GOT3 (cell line): ENCODE results near the gene KIFC3.
"Not testable (repeated sequence)": the region's sequence is repeated elsewhere in the genome, so short reads cannot be mapped to it uniquely, and the experiment has no call there.

Experiments used
- DNase-seq: peaks from one replicate; lab custom pipeline; 2025; ENCODE audit warnings: mixed read lengths; lab: John Stamatoyannopoulos, UW

KIFC3 gene

DNA sequence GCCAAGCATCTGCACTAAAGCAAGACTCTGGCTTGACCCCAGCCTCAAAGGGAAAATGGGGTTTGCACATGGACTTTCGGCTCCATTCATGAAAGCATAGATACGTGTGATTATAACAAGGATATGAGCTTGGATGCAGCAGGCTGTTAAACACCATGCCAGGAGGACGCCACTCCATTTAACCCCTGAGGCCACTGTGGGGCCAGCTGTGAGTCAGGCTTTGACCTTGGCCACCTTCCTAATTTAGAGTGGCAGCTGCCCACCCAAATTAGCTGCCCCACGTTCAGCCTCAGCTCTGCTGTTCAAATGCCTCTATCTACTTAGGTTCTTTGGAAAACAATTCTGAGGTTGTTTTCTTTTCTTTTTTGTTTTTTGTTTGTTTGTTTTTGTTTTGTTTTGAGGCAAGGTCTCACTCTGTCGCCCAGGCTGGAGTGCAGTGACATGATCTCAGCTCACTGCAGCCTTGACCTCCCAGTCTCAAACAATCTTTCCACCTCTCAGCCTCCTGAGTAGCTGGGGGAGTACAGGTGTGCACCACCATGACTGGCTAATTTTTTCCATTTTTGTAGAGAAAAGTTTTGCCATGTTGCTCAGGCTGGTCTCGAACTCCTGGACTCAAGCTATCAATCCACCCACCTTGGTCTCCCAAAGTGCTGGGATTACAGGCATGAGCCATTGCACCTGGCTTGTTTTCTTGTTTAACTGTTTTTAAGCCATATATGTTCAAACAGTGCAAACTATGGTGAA, 23.2 kb upstream of the KIFC3 start:
- no peak for DNase-seq

DNA sequence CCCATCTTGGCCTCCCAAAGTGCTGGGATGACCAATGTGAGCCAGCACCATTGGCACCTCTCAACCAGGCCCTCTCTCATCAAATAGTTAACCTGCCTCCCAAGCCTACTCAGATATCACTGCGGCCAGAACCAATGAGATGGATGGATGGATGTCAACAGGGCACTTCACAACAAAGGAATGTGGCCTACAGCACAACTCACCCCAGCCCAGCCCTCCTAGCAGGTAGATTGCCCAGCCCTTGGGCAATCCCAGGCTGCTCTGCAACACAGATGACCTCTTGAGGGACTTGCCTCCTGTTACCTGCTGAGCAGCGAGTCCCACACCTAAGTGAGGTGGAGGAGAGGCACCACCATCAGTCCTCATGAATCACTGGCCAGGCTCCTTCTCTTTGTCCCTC, 22.6 kb upstream of the KIFC3 start:
- no peak for DNase-seq

DNA sequence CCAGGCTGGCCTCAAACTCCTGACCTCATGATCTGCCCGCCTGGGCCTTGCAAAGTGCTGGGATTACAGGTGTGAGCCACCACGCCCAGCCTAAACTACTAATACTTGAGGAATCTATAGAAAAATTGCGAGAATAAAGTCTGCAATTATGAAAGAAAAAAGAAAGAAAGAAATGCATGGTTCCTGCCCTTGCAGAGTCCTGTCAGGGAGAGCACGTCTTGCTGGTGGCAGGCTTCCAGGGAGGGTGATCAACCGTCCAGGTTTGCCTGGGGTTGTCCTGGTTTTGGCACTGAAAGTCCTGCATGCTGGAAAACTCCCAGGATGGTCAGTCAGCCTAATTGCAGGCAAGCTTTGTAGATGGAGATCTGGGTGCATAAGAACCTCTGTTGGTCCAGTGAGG, 21.5 kb upstream of the KIFC3 start:
- no peak for DNase-seq

DNA sequence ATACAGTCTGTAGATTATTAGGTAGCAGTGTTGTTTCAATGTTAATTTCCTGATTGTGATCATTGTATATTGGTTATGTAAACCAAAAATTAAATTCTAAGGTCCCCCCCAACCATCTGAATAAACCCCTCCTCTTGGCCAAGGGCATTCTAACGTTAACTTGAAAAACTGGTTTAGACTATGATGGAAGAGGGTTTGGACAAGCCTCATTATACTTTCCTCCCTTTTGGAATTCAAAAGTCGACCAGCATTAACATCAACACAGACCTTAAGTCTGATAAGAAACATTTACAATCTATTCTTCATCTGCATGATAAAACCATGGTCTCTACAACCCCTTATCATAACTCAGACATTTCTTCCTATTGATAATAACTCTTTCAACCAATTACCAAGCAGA, 20.6 kb upstream of the KIFC3 start:
- no peak for DNase-seq

DNA sequence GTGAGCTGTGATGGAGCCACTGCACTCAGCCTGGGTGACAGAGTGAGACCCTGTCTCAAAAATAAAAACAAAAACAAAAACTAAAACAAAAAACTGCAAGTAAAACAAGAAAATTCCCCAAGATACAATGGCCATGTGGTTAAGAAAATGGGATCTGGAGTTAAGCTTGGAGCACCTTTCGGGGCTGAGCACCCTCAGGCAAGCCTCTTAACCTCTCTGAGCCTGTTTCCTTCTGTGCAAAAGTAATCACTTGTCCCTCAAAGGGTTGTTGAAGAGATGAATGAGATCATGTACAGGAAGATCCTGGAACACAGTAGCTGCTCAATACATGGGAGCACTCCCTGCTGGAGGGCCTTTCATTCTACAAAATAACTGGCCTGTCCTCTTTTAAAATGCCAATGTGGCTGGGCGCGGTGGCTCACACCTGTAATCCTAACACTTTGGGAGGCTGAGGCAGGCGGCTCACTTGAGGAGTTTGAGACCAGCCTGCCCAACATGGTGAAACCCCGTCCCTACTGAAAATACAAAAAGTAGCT, 19.8 kb upstream of the KIFC3 start:
- no peak for DNase-seq

DNA sequence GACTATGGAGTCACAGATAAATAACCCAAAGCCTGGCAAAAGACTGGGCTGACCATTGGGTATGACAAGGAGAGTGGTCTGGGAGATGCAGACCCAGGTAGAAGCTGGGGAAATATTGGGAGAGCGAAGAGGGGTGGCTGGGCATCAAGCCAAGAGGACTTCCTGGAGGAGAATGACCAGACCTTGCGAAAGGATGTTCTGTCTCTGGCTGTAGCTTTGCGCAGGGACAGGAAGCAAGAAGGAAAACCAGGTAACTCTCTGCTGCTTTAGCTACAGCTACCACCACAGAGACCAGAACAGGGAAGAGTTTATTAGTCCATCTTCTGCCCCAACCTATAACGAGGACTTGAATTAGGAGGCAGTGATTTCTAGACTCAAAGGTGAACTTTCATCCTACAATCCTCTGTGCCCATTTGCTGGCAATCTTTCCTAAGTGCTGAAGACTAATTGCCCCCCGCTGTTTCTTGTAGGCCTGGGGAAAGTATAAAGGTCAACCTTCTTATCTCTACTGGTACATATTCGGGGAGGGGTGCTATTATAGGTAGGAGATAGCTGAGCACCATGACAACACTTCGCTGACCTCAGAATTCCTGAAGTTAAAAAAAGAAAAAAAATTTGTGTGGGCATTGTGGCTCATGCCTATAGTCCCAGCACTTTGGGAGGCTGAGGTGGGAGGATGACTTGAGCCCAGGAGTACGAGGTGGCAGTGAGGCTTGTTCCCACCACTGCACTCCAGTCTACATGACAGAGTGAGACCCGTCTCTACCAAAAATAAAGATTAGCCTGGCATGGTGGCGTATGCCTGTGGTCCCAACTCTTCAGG, 19.1 kb upstream of the KIFC3 start:
- no peak for DNase-seq

DNA sequence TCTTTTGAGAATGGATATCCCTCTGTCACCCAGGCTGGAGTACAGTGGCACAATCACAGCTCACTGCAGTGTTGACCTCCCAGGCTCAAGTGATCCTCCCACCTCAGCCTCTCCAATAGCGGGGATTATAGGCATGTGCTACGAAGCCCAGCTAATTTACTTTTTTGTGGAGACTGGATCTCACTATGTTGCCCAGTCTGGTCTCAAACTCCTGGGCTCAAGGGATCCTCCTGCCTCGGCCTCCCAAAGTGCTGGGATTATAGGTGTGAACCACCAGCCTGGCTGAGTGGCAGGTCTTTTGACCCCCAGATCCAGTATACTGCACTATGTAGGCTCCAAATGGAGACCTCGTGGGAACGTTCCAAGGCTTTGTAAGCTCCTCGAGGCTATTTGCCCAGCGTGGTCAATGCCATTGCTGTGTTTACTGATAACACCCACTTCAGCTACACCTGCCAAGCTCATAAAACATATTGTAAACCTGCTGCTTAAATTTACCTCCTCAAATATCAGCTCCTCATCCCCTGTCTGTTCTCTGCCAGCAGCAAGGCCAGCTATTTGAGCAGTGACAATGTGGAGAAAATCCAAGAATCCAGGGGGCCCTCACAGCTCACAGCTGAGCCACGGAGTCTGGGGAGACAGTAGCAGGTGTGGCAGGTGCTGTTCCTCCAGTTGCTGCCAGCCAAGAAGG, 16.2 kb upstream of the KIFC3 start:
- no peak for DNase-seq

DNA sequence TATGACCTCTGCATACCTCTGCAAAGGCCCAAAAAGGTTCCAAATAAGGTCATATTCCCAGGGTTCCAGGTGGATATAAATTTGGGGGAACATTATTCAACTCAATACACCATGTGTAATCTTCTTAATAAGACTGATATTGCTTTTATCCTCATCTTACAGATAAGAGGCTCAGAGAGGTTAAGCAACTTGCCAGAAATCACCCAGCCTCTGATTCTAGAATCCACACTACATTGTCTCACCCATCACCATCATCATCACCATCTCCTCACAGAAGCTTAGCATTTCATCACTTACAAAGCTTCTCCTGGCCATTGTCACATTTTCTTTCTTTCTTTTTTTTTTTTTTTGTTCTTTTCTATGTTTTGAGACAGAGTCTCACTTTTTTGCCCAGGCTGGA, 15.4 kb upstream of the KIFC3 start:
- no peak for DNase-seq

DNA sequence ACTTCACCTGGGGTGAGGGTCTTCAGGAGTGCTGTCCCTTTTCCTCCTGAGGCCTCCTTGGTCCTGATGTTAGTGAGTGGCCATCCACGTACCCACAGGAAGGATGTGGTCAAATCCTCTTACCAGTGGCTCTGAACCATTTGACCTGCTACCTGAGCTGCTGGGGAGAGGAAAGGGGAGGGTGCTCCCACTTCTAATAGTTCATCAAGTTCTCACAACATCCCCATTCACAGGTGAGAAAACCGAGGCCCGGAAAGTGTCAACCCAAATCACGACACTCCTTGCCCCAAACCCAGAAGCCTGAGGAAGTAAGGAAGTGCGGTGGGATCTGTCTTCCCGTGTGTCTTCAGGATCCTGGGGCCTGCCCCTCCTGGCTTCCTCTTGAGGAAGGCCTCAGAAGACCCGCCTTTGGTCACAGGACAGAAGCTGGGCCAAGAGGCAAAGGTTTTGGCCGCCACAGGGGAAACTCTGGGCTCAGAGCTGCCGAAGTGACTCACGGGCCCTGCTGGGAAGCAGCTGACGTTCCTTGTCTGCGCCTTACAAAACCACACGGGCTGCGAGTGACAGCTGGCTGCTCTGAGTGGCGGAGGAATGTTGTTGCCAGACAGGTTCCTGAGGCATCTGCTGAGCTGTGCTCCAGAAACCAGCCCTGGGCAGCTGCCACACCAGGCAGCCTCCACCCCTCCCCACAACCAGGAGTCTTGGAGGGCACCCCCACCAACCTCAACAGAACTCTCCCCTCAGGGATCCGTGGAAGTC, 13.9 kb upstream of the KIFC3 start:
- DNase-seq, result peak; percentile 18

DNA sequence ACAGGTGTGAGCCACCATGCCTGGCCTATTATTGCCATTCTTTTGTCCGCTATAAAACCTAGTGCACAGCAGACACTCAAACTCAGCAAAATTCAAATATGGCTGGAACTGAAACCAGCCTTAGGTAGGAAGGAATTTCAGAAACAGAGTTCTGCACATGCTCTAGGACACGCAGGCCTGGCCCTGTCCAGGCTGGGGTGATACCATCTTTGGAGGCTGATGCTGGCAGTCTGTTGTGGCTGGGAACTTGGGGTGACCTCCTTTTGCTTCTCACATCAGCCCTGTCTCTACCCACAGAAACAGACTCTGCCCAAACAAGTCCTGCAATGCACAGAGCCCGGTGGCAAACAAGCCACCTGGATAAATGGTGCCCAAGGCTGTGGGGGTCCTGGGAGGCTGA, 12.6 kb upstream of the KIFC3 start:
- no peak for DNase-seq

DNA sequence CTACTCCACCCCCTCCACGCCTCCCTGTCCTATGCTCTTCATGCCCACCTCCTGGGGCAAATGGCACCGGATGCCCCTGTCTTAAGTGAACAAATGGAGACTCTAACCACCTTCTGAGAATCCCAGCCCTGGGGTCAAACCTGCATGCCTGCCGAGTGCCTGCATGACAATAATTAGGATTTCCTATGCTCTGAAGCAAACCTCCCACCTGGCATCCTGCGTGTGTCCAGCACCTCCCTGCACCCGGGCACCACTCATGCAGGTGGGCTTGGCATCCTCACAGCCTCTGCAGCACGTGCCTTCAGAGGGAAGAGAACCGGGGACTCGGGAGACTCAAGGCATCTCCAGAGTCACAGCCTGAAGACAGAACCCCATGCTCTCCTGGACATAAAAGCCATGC, 11.2 kb upstream of the KIFC3 start:
- no peak for DNase-seq

DNA sequence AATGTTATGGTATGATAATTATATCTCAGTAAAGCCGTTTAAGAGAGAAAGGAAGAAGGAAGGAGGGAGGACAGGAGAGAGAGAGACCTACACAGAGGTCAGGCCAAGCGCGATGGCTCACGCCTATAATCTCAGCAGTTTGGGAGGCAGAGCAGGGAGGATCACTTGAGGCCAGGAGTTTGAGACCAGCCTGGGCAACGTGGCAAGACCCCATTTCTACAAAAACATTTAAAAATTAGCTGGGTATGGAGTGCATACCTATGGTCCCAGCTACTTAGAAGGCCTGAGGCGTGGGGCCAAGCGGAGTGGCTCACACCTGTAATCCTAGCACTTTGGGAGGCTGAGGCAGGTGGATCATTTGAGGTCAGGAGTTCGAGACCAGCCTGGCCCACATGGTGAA, 9.0 kb upstream of the KIFC3 start:
- DNase-seq, result not testable (repeated sequence)

DNA sequence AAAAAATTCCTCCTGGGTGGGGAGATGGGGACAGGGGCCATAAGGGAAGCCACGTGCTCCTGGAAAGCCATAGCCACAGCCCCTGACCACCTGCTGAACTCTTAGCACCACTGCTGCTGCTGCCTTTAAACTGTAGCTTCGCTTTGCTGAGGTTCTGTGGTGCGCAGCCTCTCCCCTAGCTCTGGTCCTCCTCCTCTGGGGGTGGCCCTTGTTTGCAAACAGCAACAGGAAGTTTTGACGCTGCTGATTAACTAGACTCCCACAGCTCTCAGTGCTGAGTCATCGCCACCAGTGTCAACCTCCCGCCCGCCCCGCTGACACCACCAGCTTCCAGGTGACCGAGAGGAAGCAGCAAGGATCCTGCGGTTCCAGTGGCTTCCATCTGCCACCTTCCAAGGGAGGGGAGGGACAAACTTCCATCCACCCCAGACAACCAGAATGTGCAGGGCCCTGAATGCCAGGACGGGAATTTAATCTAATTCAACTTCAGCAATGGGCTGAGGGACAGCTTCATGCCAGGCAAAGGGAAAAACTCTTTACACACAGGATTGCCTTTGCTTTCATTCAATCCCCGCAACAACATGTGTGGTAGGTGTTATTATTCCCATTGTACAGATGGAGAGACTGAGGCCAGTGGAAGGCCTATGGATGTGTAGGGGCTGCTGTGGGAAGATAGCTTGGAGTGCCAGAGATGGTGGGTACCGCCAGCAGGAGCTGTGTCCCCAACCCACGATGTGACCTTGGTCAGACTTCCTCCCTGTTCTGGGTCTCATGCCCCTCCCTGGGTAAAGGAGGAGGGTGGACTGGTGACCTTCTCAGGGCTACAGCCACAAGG, 8.1 kb upstream of the KIFC3 start:
- no peak for DNase-seq

DNA sequence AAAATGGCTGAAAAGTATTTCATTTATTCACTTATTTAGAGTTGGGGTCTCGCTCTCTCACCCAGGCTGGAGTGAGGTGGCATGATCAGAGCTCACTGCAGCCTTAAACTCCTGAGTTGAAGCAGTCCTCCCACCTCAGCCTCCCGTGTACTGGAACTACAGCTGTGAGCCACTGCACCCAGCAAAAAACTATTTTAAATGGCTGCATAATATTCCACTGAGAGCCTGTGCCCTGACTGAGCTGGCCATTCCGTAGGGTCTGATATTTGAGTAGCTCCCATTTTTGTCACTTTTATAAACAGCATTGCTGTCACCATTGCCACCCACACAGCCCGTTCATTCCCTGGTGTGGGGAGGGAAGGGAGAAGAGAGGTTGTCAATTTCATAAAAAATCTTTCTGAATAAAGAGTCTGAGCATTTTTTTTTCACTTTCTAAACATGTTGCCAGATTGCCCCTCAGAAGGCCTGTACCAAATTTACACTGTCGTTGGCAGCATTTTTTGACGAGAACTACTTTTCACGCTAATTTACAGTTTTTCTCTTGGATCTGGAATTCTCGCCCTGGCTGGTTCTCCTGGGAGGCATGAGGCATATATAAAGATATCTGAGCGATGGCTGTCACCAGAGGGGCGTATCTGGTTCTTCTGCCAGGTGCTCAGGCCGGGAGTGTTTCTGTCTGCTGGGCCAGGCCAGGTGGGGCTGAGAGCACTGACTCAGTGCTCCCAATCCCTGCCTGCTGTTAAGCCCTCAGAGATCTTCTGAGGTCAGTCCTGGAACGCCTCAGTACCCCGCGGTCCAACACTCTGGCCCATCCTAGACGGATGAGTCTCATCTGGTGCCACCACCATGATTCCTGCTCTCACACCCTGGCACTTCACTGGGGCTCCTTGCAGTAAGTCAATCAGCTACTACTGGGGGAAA, 7.2 kb upstream of the KIFC3 start:
- no peak for DNase-seq

DNA sequence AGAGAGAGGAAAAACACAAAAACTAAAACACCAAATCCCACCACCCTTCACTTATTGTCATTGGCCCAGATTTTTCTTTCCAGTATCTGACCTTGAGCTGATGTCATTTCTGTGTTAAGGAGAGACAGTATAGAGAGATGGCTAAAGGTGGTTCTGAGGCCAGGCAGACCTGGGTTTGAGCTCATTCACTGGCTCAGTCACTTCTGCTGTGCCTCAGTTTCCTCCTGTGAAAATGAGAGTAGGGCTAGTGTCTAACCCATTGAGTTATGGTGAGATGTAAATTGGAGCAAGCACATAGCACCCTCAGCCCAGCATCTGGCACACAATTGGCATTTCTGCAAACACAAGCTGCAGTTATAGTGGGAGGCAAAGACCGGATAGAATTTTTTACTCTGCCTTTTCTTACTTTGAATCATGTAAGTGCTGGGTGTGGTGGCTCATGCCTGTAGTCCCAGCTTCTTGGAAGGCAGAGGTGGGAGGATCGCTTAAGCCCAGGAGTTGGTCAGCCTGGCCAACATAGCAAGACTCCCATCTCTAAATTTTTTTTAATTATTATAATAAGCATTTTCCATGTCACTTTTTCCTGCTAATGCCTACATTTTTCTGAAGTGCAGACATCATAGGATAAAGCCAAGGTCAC, 6.4 kb upstream of the KIFC3 start:
- no peak for DNase-seq

DNA sequence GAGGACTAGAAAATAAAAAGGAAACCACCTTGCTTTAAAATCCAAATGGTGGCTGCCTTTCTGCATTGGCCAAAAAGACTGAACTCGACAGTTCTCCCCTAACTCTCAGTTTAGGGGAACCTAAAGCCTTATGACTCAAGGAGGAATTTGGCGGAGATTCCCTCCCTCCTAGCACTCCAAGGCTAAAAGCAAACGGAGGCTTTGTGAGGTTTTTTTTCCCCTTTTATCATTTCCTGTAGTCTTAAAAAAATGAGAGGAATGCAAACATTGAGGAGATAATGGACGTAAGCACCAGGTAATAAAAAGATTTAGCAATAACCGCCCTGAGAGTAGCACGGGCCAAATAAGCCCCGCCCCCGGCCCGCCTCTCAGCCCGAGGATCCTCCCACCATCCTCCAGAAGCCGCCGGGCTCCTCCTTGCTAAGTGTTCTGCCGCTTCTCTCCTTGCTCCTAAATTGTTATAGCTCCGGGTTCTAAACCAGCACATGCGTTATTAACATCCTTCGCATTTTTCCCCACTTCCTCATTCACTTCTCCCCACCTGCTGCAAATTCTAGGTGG, 5.8 kb upstream of the KIFC3 start:
- DNase-seq, result peak; percentile 49

DNA sequence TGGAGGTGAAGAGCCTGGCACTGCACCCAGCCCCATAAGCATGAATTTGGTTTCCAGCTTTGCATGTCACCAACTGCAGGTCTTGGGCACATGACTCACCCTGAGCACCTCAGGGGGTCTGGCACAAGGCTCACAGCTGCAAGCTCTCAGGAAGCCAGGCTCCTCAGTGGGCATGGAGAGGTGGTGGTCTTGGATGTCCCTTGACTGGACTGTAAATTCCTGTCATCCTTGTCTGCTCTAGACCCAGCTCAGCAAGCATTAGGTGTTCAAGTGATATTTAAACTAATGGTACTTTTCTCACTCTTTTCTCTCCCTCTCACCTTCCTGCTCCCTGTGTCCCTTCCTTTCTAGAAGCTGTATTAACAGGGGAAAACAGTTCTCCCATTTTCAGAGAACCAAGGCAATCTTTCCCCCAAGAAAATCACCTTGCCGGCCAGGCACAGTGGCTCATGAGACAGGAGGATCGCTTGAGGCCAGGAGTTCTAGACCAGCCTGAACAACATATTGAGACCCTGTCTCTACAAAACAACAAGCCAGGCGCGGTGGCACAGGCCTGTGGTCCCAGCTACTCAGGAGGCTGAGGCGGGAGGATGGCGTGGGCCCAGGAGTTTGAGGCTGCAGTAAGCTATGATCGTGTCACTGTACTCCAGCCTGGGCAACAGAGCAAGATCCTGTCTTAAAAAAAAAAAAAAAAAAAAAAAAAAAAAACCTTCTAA, 5.1 kb upstream of the KIFC3 start:
- DNase-seq, result no peak

DNA sequence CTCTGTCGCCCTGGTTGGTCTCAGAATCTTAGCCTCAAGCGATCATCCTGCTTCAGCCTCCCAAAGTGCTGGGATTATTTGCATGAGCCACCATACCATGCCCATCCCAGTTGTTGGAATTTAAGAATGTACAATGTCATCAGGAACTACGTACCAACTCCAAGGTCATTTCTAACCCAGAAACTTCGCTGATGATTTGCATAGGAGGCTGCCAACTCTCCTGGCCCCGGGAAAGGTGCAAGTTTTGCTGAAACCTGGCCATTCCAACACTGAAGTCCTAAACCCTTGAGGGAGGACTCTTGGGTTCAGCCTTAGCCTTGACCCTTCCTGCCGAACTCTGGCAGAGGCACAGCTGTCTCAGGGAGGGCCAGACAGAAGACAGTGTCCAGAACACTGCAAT, 2.9 kb upstream of the KIFC3 start:
- no peak for DNase-seq
